MG63 (cell line): ENCODE data around the gene TUB. TPM values are rescaled to one million over a fixed set of nuclear protein-coding genes. Genes with fewer than 3 reads are reported as not detected.

Experiments
- DNase-seq: peaks from one replicate; pipeline ENCODE4 v3.0.0-alpha.2; 2020
- H3K27me3 ChIP-seq: fragments of 250-450 bp; sonication (Bioruptor Pico); 2 replicates; pipeline ENCODE4 v1.5.1; 2020; ENCODE audit warnings: mild to moderate bottlenecking, moderate library complexity
- H3K36me3 ChIP-seq: fragments of 250-450 bp; sonication (Bioruptor Pico); 2 replicates; pipeline ENCODE4 v1.5.1; 2020; ENCODE audit warnings: mild to moderate bottlenecking, moderate library complexity
- H3K4me3 ChIP-seq: fragments of 250-450 bp; sonication (Bioruptor Pico); 2 replicates; pipeline ENCODE4 v1.5.1; 2020; ENCODE audit warnings: mild to moderate bottlenecking, moderate library complexity
- H3K9me3 ChIP-seq: fragments of 250-450 bp; sonication (Bioruptor Pico); 2 replicates; pipeline ENCODE4 v1.5.1; 2020; ENCODE audit warnings: mild to moderate bottlenecking, moderate library complexity
- total RNA-seq: library from RNA; depleted of rRNA; stranded (reverse); fragments of >200 nt; shearing (Covaris generic); gene quantifications from 2 replicates; pipeline ENCODE4 v1.2.3, GENCODE V29; 2014; ENCODE audit warnings: low replicate concordance

The TUB gene
- total RNA-seq, 1 experiment from 2014 or later, result 23.6 TPM

- H3K4me3 ChIP-seq, result peak overlapping the region; percentile 51
- DNase-seq, result no peak
- no peaks in the 10 kb centered on the region for H3K9me3 ChIP-seq
- H3K36me3 ChIP-seq, result peaks cover 6% of the 10 kb centered on the region
- no peaks in the 10 kb centered on the region for H3K27me3 ChIP-seq
These were observed 841 bp upstream of the TUB start for GRCh38 chr11:8080069-8080670.

GRCh38 chr11:8081591-8082250, 710 bp downstream of the TUB start:
- Histone ChIP-seq H3K36me3 (peaks cover 6% of the 10 kb centered on the region), H3K4me3 (peak overlapping the region; percentile 76), H3K9me3 (no peaks in the 10 kb centered on the region), H3K27me3 (no peaks in the 10 kb centered on the region)
- DNase-seq, result peak; percentile 40

- Histone ChIP-seq H3K36me3 (peaks cover 6% of the 10 kb centered on the region), H3K4me3 (peak overlapping the region; percentile 76), H3K27me3 (no peaks in the 10 kb centered on the region), H3K9me3 (no peaks in the 10 kb centered on the region)
- peak; percentile 17 for DNase-seq
These were observed 1.5 kb downstream of the TUB start for GRCh38 chr11:8082391-8083087.

GRCh38 chr11:8083088-8083395, 2.0 kb downstream of the TUB start:
- no peaks in the 10 kb centered on the region for H3K9me3 ChIP-seq
- H3K4me3 ChIP-seq, result no peak overlapping the region; the same call in 1 of the 2 replicates
- H3K27me3 ChIP-seq, result no peaks in the 10 kb centered on the region
- peaks cover 6% of the 10 kb centered on the region for H3K36me3 ChIP-seq
- no peak for DNase-seq

- no peak overlapping the region for H3K4me3 ChIP-seq
- no peaks in the 10 kb centered on the region for H3K27me3 ChIP-seq
- DNase-seq, result no peak
- peaks cover 6% of the 10 kb centered on the region for H3K36me3 ChIP-seq
- no peaks in the 10 kb centered on the region for H3K9me3 ChIP-seq
These were observed 2.9 kb downstream of the TUB start for GRCh38 chr11:8083871-8084281.

- no peaks in the 10 kb centered on the region for H3K27me3 ChIP-seq
- peaks cover 6% of the 10 kb centered on the region for H3K36me3 ChIP-seq
- no peak for DNase-seq
- no peak overlapping the region for H3K4me3 ChIP-seq
- H3K9me3 ChIP-seq, result no peaks in the 10 kb centered on the region
These were observed 3.3 kb downstream of the TUB start for GRCh38 chr11:8084352-8084751.

GRCh38 chr11:8085011-8085645, 4.1 kb downstream of the TUB start:
- Histone ChIP-seq H3K9me3 (no peaks in the 10 kb centered on the region), H3K4me3 (no peak overlapping the region), H3K27me3 (no peaks in the 10 kb centered on the region), H3K36me3 (peaks cover 6% of the 10 kb centered on the region)
- DNase-seq, result no peak

- H3K36me3 ChIP-seq, result peaks cover 6% of the 10 kb centered on the region
- no peak overlapping the region for H3K4me3 ChIP-seq
- no peak for DNase-seq
- no peaks in the 10 kb centered on the region for H3K9me3 ChIP-seq
- H3K27me3 ChIP-seq, result no peaks in the 10 kb centered on the region
These were observed 5.0 kb downstream of the TUB start for GRCh38 chr11:8086001-8086479.

GRCh38 chr11:8086571-8086970, 5.6 kb downstream of the TUB start:
- H3K36me3 ChIP-seq, result peaks cover 7% of the 10 kb centered on the region
- no peaks in the 10 kb centered on the region for H3K27me3 ChIP-seq
- H3K4me3 ChIP-seq, result no peak overlapping the region
- no peak for DNase-seq
- no peaks in the 10 kb centered on the region for H3K9me3 ChIP-seq

- no peak for DNase-seq
- Histone ChIP-seq H3K4me3 (no peak overlapping the region), H3K9me3 (no peaks in the 10 kb centered on the region), H3K27me3 (no peaks in the 10 kb centered on the region), H3K36me3 (peaks cover 9% of the 10 kb centered on the region)
These were observed 6.2 kb downstream of the TUB start for GRCh38 chr11:8087185-8087584.

- DNase-seq, result no peak
- Histone ChIP-seq H3K36me3 (peaks cover 5% of the 10 kb centered on the region), H3K9me3 (no peaks in the 10 kb centered on the region), H3K4me3 (no peak overlapping the region), H3K27me3 (no peaks in the 10 kb centered on the region)
These were observed 6.7 kb downstream of the TUB start for GRCh38 chr11:8087756-8088155.

- Histone ChIP-seq H3K9me3 (no peaks in the 10 kb centered on the region), H3K27me3 (no peaks in the 10 kb centered on the region), H3K4me3 (no peak overlapping the region), H3K36me3 (peaks cover 9% of the 10 kb centered on the region)
- DNase-seq, result no peak
These were observed 8.9 kb downstream of the TUB start for GRCh38 chr11:8089791-8090510.

GRCh38 chr11:8090756-8091155, 9.7 kb downstream of the TUB start:
- Histone ChIP-seq H3K36me3 (peaks cover 14% of the 10 kb centered on the region), H3K9me3 (no peaks in the 10 kb centered on the region), H3K27me3 (no peaks in the 10 kb centered on the region), H3K4me3 (no peak overlapping the region)
- no peak for DNase-seq

- H3K9me3 ChIP-seq, result no peaks in the 10 kb centered on the region
- peaks cover 19% of the 10 kb centered on the region for H3K36me3 ChIP-seq
- no peaks in the 10 kb centered on the region for H3K27me3 ChIP-seq
- DNase-seq, result no peak
- H3K4me3 ChIP-seq, result no peak overlapping the region
These were observed 10.7 kb downstream of the TUB start for GRCh38 chr11:8091721-8092120.

- Histone ChIP-seq H3K36me3 (peaks cover 27% of the 10 kb centered on the region), H3K9me3 (no peaks in the 10 kb centered on the region)
- peak; percentile 60 for DNase-seq
These were observed 11.8 kb downstream of the TUB start for GRCh38 chr11:8092587-8093424.

GRCh38 chr11:8093931-8094575, 13.0 kb downstream of the TUB start:
- H3K4me3 ChIP-seq, result no peak overlapping the region
- H3K9me3 ChIP-seq, result no peaks in the 10 kb centered on the region
- DNase-seq, result no peak
- no peaks in the 10 kb centered on the region for H3K27me3 ChIP-seq
- peaks cover 31% of the 10 kb centered on the region for H3K36me3 ChIP-seq

More at GRCh38 chr11:8092587-8093424, 11.8 kb downstream of the TUB start:
- no peak overlapping the region for H3K4me3 ChIP-seq
- no peaks in the 10 kb centered on the region for H3K27me3 ChIP-seq
